Spleen (tissue), 7 donors: ENCODE measurements around the gene FERMT1.

Source experiments
- CTCF ChIP-seq, 11 experiments: fragments of 200-600 bp in 7 of 11; fragments of 450-650 bp in 4 of 11; sonication (generic) in 4 of 11; IDR thresholded peaks in 8 of 11; conservative IDR thresholded peaks in 3 of 11; 1 replicate in 7 of 11; 2 replicates in 4 of 11; pipeline versions ENCODE4 v1.4.0 to v1.8.0; 2016 to 2021; ENCODE audit warnings: antibody characterized with exemption in 11 of 11, inconsistent platforms in 4 of 11, mild to moderate bottlenecking in 1 of 11
- POLR2A ChIP-seq, 3 donors: fragments of 450-650 bp; IDR thresholded peaks; one replicate each; pipeline ENCODE4 v1.5.1; 2017; ENCODE audit warnings: antibody characterized with exemption in 3 of 3, mild to moderate bottlenecking in 1 of 3
- POLR2AphosphoS5 ChIP-seq, 3 donors: sonication (generic); formaldehyde crosslinking; IDR thresholded peaks; one replicate each; pipeline ENCODE4 v1.5.1; 2017; ENCODE audit warnings: antibody characterized with exemption in 3 of 3
- donor health status: DM: no; HTN: no; CAD: no; lungs with moderate emphysema.
- donor health status: DM: no; HTN: no; CAD: no.
- donor health status: DM: no; HTN: no; CAD: no.

DNA sequence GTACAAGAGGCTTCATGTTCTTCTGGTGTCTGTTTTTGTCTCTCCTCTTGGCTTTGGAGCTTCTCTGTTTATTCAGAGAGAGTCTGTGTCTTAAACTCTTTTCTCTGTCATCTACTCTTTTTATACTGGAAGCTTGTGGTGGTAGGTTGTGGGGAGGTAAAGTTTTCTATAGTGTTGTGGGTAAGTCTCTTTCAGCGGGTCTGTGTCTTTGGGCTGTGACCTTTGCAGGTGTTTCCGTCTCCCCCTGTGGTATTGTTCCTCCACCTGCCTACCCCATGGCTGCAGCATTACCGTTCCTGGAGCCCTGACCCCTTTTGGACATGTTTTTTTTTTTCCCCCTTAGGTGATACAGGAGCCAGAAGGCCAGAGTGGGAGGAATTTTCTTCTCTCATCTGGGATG, 37.9 kb upstream of the FERMT1 start:
- TF ChIP-seq CTCF (IDR thresholded peaks at IDR 0.05 in 8 of 11, conservative IDR thresholded peaks at IDR 0.05 in 3 of 11) (no peak), POLR2A (IDR thresholded peaks at IDR 0.05) (no peak), POLR2AphosphoS5 (IDR thresholded peaks at IDR 0.05) (no peak)
